HS-5 (cell line): Measurements from ENCODE around the gene C1orf94.
A peak's percentile ranks its signal among the peaks of the same experiment; 100 is the strongest.

ENCODE experiments used
- DNase-seq: peaks from one replicate; pipeline ENCODE4 v3.0.0-alpha.2; 2012; ENCODE audit warnings: low read depth

The C1orf94 gene

GRCh38 chr1:34262023-34262853 lies 85.5 kb downstream of the C1orf94 start:
- no peak for DNase-seq

DNA sequence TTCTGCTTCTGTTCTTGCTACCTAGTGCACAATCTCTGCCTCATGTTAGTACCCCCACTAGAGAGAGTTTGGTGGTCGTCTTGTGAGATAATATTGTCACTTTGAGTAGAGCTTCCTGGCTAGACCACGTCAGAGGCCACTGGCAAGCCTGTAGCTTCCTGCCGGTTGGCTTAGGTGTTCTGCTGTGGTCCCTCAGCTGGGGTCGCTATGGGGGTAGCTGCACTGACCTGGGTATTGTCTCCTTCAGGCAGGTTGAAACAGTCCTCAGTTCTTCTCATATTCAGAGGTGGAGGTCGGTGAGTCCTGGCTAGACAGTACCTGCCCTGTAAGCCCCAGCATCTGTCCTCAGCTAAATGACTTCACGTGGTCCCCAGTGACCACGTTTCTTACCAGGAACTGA lies 86.2 kb downstream of the C1orf94 start:
- DNase-seq: no peak

DNA sequence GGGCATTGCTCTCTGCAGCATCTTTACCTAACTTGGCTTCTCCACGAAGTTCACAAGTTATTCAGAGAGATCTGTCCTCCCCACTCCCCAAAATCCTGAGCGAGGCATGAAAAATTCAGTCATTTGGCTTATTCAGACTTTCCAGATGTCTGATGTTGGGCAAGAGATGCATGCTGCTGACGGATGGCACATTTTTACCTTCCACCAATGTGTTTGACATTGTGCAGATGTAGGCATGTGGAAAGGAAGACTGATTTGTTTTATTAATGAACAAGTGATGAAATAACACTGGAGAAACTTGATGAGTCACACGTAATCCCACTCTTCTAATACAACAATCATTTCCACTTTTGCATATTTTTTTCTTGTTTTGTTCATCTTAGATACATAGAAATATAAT lies 86.7 kb downstream of the C1orf94 start:
- DNase-seq: no peak

- DNase-seq: no peak
Measured at GRCh38 chr1:34265396-34265795, 88.7 kb downstream of the C1orf94 start.

GRCh38 chr1:34266127-34266951 lies 89.6 kb downstream of the C1orf94 start:
- no peak for DNase-seq

- DNase-seq: no peak
Measured at GRCh38 chr1:34267326-34267725, 90.6 kb downstream of the C1orf94 start.

DNA sequence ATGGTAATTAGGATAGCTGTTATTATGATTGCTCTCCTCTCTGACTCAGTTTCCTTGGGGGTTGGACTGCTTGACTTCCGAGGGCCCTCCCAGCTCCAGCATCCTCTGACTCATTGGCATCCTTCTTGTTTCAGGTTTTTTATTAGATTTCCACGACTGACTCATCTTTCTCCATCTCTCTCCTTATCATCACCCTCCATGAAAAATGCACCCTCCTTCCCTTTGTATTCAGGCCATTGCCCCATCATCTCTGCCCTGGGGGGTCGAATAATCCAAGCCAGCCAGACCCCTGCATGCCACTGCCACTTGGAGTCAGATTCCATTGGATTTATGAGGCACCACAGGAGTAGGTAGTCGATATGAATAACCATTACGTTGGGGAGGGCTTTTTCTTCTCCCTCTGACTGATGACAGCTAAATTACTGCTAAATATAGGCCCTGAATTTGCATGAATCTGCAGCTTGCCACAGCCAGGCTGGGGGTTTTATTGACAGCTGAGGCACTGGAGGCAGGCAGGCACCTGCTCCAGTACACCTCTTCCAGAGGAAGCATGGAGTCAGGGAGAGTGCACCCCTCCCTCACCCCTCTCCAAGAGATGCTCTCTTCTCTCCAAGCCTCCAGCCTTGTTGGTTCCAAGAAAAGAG lies 91.7 kb downstream of the C1orf94 start:
- peak; percentile 92 for DNase-seq
